Fibroblast of lung (primary cell): Measurements from ENCODE around the gene ITPRID2.

ENCODE experiments used
- EZH2 ChIP-seq: IDR thresholded peaks from 2 replicates; pipeline ENCODE4 v1.5.1; 2012; ENCODE audit warnings: low read length, control low read depth, mild to moderate bottlenecking; ENCODE audit errors: missing control alignments
- TF ChIP-seq, protein P1 (sequence below), 2 donors: IDR thresholded peaks in 1 of 2; conservative IDR thresholded peaks in 1 of 2; 1 replicate in 1 of 2; 2 replicates in 1 of 2; pipeline ENCODE4 v1.5.1; 2011 to 2012; ENCODE audit warnings: low read length in 2 of 2, control low read depth in 1 of 2, inconsistent platforms in 1 of 2, low read depth in 1 of 2, mild to moderate bottlenecking in 1 of 2

DNA sequence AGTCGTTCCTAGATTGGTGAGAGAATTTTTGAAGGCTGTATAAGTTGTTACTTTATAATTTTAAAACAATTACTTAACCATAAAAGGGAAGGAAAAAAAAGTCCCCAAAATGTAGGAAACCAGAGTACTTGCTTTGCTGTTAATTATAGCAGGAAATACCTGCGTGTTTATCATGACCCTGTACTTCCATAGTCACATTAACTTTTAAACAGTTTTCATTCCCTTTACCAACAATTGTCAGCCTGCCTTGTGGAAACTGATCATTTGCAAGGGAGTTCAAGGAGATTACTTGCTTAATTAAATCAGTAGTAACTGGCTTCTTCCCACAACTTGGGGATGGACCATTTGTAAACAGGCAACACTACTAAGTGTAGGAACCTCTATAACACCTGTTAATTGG lies 6.4 kb upstream of the ITPRID2 start:
- TF ChIP-seq, protein P1, sequence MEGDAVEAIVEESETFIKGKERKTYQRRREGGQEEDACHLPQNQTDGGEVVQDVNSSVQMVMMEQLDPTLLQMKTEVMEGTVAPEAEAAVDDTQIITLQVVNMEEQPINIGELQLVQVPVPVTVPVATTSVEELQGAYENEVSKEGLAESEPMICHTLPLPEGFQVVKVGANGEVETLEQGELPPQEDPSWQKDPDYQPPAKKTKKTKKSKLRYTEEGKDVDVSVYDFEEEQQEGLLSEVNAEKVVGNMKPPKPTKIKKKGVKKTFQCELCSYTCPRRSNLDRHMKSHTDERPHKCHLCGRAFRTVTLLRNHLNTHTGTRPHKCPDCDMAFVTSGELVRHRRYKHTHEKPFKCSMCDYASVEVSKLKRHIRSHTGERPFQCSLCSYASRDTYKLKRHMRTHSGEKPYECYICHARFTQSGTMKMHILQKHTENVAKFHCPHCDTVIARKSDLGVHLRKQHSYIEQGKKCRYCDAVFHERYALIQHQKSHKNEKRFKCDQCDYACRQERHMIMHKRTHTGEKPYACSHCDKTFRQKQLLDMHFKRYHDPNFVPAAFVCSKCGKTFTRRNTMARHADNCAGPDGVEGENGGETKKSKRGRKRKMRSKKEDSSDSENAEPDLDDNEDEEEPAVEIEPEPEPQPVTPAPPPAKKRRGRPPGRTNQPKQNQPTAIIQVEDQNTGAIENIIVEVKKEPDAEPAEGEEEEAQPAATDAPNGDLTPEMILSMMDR (conservative IDR thresholded peaks at IDR 0.05 in 1 of 2, IDR thresholded peaks at IDR 0.05 in 1 of 2; ENCODE audit: low read depth in 1 of 2, low read length in 2 of 2), result no peak
- no peak for TF ChIP-seq EZH2
